ENCODE measurements around the gene UGT1A3. TPM values are rescaled to one million over a fixed set of nuclear protein-coding genes. Genes with fewer than 3 reads are reported as not detected.

The UGT1A3 gene
- total RNA-seq, 1 donor from 2014 or later: not detected

DNA sequence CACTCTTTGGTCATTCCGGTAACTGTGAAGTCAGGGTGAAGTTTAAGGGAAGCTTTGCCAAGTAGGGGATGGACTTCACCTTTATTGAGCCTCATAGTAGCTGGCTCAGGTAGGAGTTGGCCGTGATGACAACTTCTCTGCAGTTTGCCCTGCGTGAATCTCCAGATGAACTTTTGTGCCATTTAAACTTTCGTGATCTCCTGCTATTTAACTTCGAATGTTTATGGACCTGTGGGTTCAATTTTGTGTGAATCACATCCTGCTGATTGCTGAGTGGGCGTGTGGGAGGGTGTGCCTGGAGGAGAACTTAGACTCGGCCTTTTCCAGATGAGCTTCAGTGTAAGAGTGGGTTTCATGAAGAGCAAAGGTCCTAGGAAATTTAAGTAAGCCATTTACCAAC, 35.4 kb downstream of the UGT1A3 start:
- intact Hi-C loops (cut with DNase I): no loop called here
- DNase-seq (ENCODE audit: low spot score in 2 of 2): no peak
- no peaks in the 10 kb centered on the region for H3K36me3 ChIP-seq
- H3K4me3 ChIP-seq: no peak overlapping the region
- no peaks in the 10 kb centered on the region for H3K9me3 ChIP-seq
- TF ChIP-seq, protein P1, sequence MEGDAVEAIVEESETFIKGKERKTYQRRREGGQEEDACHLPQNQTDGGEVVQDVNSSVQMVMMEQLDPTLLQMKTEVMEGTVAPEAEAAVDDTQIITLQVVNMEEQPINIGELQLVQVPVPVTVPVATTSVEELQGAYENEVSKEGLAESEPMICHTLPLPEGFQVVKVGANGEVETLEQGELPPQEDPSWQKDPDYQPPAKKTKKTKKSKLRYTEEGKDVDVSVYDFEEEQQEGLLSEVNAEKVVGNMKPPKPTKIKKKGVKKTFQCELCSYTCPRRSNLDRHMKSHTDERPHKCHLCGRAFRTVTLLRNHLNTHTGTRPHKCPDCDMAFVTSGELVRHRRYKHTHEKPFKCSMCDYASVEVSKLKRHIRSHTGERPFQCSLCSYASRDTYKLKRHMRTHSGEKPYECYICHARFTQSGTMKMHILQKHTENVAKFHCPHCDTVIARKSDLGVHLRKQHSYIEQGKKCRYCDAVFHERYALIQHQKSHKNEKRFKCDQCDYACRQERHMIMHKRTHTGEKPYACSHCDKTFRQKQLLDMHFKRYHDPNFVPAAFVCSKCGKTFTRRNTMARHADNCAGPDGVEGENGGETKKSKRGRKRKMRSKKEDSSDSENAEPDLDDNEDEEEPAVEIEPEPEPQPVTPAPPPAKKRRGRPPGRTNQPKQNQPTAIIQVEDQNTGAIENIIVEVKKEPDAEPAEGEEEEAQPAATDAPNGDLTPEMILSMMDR (IDR thresholded peaks at IDR 0.05): no peak
- H3K27ac ChIP-seq: no peak overlapping the region
- no peaks in the 10 kb centered on the region for H3K4me1 ChIP-seq
- H3K27me3 ChIP-seq: no peaks in the 10 kb centered on the region

DNA sequence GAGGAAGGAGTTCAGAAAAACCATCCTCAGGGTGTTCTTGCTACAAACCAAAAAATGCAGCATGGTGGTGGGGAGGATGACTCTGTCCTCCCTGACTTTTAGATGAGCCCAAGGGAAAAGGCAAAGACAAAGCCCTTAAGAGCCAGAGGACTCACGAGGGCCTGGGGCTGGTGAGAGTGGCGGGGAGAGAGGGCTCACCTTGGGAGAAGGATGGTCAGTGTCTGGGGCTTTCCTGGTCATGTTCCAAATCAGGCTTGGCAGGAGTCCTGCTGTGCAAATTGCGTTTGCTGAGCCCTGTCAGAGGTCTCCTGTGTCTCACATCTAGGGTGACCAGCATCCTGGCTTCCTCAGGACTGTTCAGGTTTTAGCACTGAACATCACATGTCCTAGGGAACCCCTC, 35.9 kb downstream of the UGT1A3 start:
- intact Hi-C loops (cut with DNase I): no loop called here
- Histone ChIP-seq H3K4me1 (no peaks in the 10 kb centered on the region), H3K9me3 (no peaks in the 10 kb centered on the region), H3K27ac (no peak overlapping the region), H3K36me3 (no peaks in the 10 kb centered on the region), H3K27me3 (no peaks in the 10 kb centered on the region), H3K4me3 (no peak overlapping the region)
- TF ChIP-seq, protein P1 (IDR thresholded peaks at IDR 0.05): no peak
- no peak for DNase-seq (ENCODE audit: low spot score in 2 of 2)

DNA sequence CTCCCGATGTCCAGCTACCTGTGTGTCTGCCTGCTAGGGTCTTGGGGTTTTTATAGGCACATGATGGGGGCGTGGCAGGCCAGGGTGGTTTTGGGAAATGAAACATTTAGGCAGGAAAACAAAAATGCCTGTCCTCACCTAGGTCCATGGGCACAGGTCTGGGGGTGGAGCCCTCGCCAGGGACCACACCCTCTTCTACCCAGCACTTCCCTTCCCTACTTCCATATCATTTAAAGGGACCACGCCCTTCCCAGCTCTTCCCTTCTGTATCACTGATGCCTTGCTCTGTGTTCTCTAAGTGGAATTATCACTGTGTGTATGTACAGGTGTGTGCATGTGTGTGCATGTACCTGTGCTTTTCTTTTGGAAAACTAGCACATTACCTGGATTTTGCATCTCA, 37.6 kb downstream of the UGT1A3 start:
- no peak overlapping the region for H3K4me3 ChIP-seq
- DNase-seq (ENCODE audit: low spot score in 2 of 2): no peak

DNA sequence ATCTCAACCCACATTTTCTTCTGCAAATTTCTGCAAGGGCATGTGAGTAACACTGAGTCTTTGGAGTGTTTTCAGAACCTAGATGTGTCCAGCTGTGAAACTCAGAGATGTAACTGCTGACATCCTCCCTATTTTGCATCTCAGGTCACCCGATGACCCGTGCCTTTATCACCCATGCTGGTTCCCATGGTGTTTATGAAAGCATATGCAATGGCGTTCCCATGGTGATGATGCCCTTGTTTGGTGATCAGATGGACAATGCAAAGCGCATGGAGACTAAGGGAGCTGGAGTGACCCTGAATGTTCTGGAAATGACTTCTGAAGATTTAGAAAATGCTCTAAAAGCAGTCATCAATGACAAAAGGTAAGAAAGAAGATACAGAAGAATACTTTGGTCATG, 39.2 kb downstream of the UGT1A3 start:
- Histone ChIP-seq H3K27me3 (no peaks in the 10 kb centered on the region), H3K36me3 (no peaks in the 10 kb centered on the region), H3K9me3 (no peaks in the 10 kb centered on the region), H3K27ac (no peak overlapping the region), H3K4me3 (no peak overlapping the region), H3K4me1 (no peaks in the 10 kb centered on the region)
- intact Hi-C loops (cut with DNase I): no loop called here
- DNase-seq (ENCODE audit: low spot score in 2 of 2): no peak
- TF ChIP-seq, protein P1 (IDR thresholded peaks at IDR 0.05): no peak

More for the DNA sequence above, 37.6 kb downstream of the UGT1A3 start:
- no peaks in the 10 kb centered on the region for H3K4me1 ChIP-seq
- TF ChIP-seq, protein P1 (IDR thresholded peaks at IDR 0.05): no peak
- H3K27ac ChIP-seq: no peak overlapping the region
- H3K27me3 ChIP-seq: no peaks in the 10 kb centered on the region
- intact Hi-C loops (cut with DNase I): no loop called here
- no peaks in the 10 kb centered on the region for H3K36me3 ChIP-seq
- H3K9me3 ChIP-seq: no peaks in the 10 kb centered on the region

DNA sequence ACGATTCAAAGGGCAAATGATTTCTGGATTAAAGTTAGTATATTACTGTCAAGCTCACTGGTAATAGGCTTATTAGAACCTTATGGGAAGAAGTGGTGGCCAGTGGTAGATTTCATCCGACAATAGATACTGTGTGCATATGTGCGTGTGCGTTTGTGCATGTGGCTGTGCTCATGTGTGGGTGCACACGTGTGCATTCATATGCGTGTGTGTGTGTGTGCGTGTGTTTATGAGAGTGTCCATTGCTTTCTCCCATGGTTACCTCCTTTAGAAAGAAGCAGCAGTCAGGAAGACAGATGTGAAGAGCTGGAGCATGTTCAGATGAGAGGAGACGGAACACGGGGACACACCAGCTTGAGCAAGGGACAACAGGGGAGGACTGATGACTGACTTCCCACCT, 40.4 kb downstream of the UGT1A3 start:
- Histone ChIP-seq H3K27ac (no peak overlapping the region), H3K36me3 (no peaks in the 10 kb centered on the region), H3K4me3 (no peak overlapping the region), H3K9me3 (no peaks in the 10 kb centered on the region), H3K27me3 (no peaks in the 10 kb centered on the region), H3K4me1 (no peaks in the 10 kb centered on the region)
- TF ChIP-seq, protein P1 (IDR thresholded peaks at IDR 0.05): no peak
- DNase-seq (ENCODE audit: low spot score in 2 of 2): no peak
- intact Hi-C loops (cut with DNase I): no loop called here

DNA sequence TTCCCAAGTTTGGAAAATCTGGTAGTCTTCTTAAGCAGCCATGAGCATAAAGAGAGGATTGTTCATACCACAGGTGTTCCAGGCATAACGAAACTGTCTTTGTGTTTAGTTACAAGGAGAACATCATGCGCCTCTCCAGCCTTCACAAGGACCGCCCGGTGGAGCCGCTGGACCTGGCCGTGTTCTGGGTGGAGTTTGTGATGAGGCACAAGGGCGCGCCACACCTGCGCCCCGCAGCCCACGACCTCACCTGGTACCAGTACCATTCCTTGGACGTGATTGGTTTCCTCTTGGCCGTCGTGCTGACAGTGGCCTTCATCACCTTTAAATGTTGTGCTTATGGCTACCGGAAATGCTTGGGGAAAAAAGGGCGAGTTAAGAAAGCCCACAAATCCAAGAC, 43.3 kb downstream of the UGT1A3 start:
- H3K4me1 ChIP-seq: no peaks in the 10 kb centered on the region
- H3K27ac ChIP-seq: no peak overlapping the region
- intact Hi-C loops (cut with DNase I): no loop called here
- no peaks in the 10 kb centered on the region for H3K9me3 ChIP-seq
- H3K36me3 ChIP-seq: no peaks in the 10 kb centered on the region
- H3K4me3 ChIP-seq: no peak overlapping the region
- no peaks in the 10 kb centered on the region for H3K27me3 ChIP-seq
- DNase-seq (ENCODE audit: low spot score in 2 of 2): no peak
- TF ChIP-seq, protein P1 (IDR thresholded peaks at IDR 0.05): no peak
